Endothelial cell of umbilical vein (primary cell): ENCODE data around the gene CCDC150. TPM values are rescaled to one million over a fixed set of nuclear protein-coding genes. Genes with fewer than 3 reads are reported as not detected.

Source experiments
- BruUV-seq: library from RNA; stranded (reverse); fragments of 400-500 nt; replicated peaks from 2 replicates; lab custom pipeline; 2021; lab: Mats Ljungman, UMichigan
- CTCF ChIA-PET: fragments of 300-600, 350-600 bp; sonication (Branson Sonifier 250); formaldehyde crosslinking; loops from one replicate; lab custom pipeline; 2021; ENCODE audit warnings: antibody characterized with exemption, inconsistent platforms; lab: Charles Lee
- POLR2A ChIA-PET: fragments of 300-600, 350-600 bp; sonication (Branson Sonifier 250); formaldehyde crosslinking; loops from one replicate; lab custom pipeline; 2021; ENCODE audit warnings: antibody characterized with exemption, inconsistent platforms; lab: Charles Lee
- DNase-seq: peaks from one replicate; pipeline ENCODE4 v3.0.0-alpha.2; 2011; ENCODE audit warnings: low read depth, low spot score
- FAIRE-seq: peaks from 2 replicates; lab custom pipeline; 2011; peaks lifted over from hg19 to GRCh38; lab: Jason Lieb, UNC
- H2AFZ ChIP-seq: 2 replicates; pipeline ENCODE4 v1.6.0; 2012; ENCODE audit warnings: low read depth, low read length, control low read depth, inconsistent platforms
- H3K27ac ChIP-seq: 2 replicates; pipeline ENCODE4 v1.5.1; 2011; ENCODE audit warnings: low read depth, mild to moderate bottlenecking, control low read depth, low read length, moderate library complexity; ENCODE audit not compliant: insufficient read depth
- H3K27me3 ChIP-seq, 2 experiments: 2 replicates each; pipeline versions ENCODE4 v1.6.0 to v1.6.1; 2011; ENCODE audit warnings: low read length in 2 of 2, mixed read lengths in 1 of 2; ENCODE audit not compliant: control insufficient read depth in 2 of 2, insufficient read depth in 2 of 2
- H3K36me3 ChIP-seq, 2 experiments: 2 replicates in 1 of 2; 3 replicates in 1 of 2; pipeline ENCODE4 v1.5.1; 2011; ENCODE audit warnings: low read length in 2 of 2, mild to moderate bottlenecking in 1 of 2, moderate library complexity in 1 of 2; ENCODE audit not compliant: control insufficient read depth in 2 of 2, insufficient read depth in 2 of 2; ENCODE audit errors: extremely low read depth in 1 of 2
- H3K4me1 ChIP-seq: 3 replicates; pipeline ENCODE4 v1.5.1; 2011; ENCODE audit warnings: mild to moderate bottlenecking, low read length; ENCODE audit not compliant: control insufficient read depth, insufficient read depth; ENCODE audit errors: extremely low read depth
- H3K4me2 ChIP-seq: 2 replicates; pipeline ENCODE4 v1.6.1; 2011; ENCODE audit warnings: low read length, control low read depth, mixed read lengths; ENCODE audit not compliant: insufficient read depth
- H3K4me3 ChIP-seq, 3 experiments: fragments of 200-600 bp in 1 of 3; sonication (generic), shearing (Covaris generic) in 1 of 3; replicated peaks in 1 of 3; 2 replicates each; pipeline ENCODE4 v1.5.1; 2011 to 2016; ENCODE audit warnings: control low read depth in 3 of 3, low read length in 3 of 3, mild to moderate bottlenecking in 2 of 3, inconsistent platforms in 1 of 3, low read depth in 1 of 3, moderate library complexity in 1 of 3; ENCODE audit not compliant: insufficient read depth in 1 of 3
- H3K79me2 ChIP-seq: 2 replicates; pipeline ENCODE4 v1.6.0; 2012; ENCODE audit warnings: low read length, inconsistent platforms; ENCODE audit not compliant: control insufficient read depth, insufficient read depth
- H3K9ac ChIP-seq: replicated peaks from 2 replicates; pipeline ENCODE3; 2011; ENCODE audit warnings: low read length, control low read depth; ENCODE audit not compliant: insufficient read depth; ENCODE audit errors: extremely low read depth
- H3K9me1 ChIP-seq: replicated peaks from 3 replicates; pipeline ENCODE4 v1.6.0; 2011; ENCODE audit warnings: mild to moderate bottlenecking, low read length; ENCODE audit not compliant: control insufficient read depth, insufficient read depth; ENCODE audit errors: extremely low read depth
- H3K9me3 ChIP-seq: replicated peaks from 2 replicates; pipeline ENCODE4 v1.5.1; 2012; ENCODE audit warnings: low read length, inconsistent platforms; ENCODE audit not compliant: control insufficient read depth, insufficient read depth
- H4K20me1 ChIP-seq: replicated peaks from 2 replicates; pipeline ENCODE3; 2011; ENCODE audit warnings: mild to moderate bottlenecking, low read length; ENCODE audit not compliant: control insufficient read depth, insufficient read depth; ENCODE audit errors: extremely low read depth
- EZH2 ChIP-seq: IDR thresholded peaks from 2 replicates; pipeline ENCODE4 v1.6.1; 2012; ENCODE audit warnings: borderline replicate concordance, low read depth, mild to moderate bottlenecking, moderate library complexity, low read length, inconsistent platforms; ENCODE audit not compliant: severe bottlenecking
- FOS ChIP-seq: IDR thresholded peaks from 2 replicates; pipeline ENCODE4 v1.6.1; 2011; ENCODE audit warnings: mild to moderate bottlenecking, low read length, moderate library complexity, borderline replicate concordance; ENCODE audit not compliant: insufficient read depth
- GATA2 ChIP-seq: IDR thresholded peaks from 2 replicates; pipeline ENCODE4 v1.7.0; 2011; ENCODE audit warnings: low read depth, mild to moderate bottlenecking, moderate library complexity, mixed read lengths, low read length; ENCODE audit not compliant: insufficient read length, insufficient read depth
- JUN ChIP-seq: IDR thresholded peaks from 2 replicates; pipeline ENCODE4 v1.6.1; 2011; ENCODE audit warnings: borderline replicate concordance, low read depth; ENCODE audit not compliant: insufficient read length, insufficient read depth
- MYC ChIP-seq: IDR thresholded peaks from one replicate; pipeline ENCODE4 v1.6.1; 2011; ENCODE audit warnings: mild to moderate bottlenecking, low read depth, low read length
- POLR2A ChIP-seq: IDR thresholded peaks from 2 replicates; pipeline ENCODE4 v1.6.1; 2012; ENCODE audit warnings: low read depth, mild to moderate bottlenecking, control low read depth, low read length
- POLR2AphosphoS5 ChIP-seq: IDR thresholded peaks from 2 replicates; pipeline ENCODE4 v1.6.1; 2012; ENCODE audit warnings: low read depth, mild to moderate bottlenecking, control low read depth, low read length, moderate library complexity; ENCODE audit not compliant: insufficient read depth
- dilution Hi-C: fragments of 300-500 bp; cut with MboI; formaldehyde crosslinking; loops from one replicate; pipeline ENCODE4 v1.15.0; 2019; ENCODE audit warnings: low sequenced_read_pairs; ENCODE audit not compliant: extremely low pct_ligation_motif_present
- intact Hi-C: fragments of 100-400 bp; cut with micrococcal nuclease; formaldehyde crosslinking; loops from one replicate; pipeline ENCODE4 v1.10.0; 2022
- polyA plus RNA-seq, 4 experiments: library from polyadenylated mRNA; depleted of rRNA in 3 of 4; stranded (reverse) in 3 of 4; unstranded in 1 of 4; fragments of >200 nt; gene quantifications; 2 replicates each; pipeline versions ENCODE4 v1.2.1 to v1.2.3, GENCODE V29; 2011 to 2012; ENCODE audit warnings: missing spikeins in 1 of 4
- total RNA-seq: library from RNA; stranded (reverse); gene quantifications from 2 replicates; pipeline ENCODE4 v1.2.3, GENCODE V29; 2021
- TF ChIP-seq, protein P1 (sequence below), 2 donors: IDR thresholded peaks; 1 replicate in 1 of 2; 2 replicates in 1 of 2; pipeline ENCODE4 v1.5.1; 2011; ENCODE audit warnings: low read length in 2 of 2, mild to moderate bottlenecking in 2 of 2, moderate library complexity in 2 of 2, control low read depth in 1 of 2, inconsistent platforms in 1 of 2, low read depth in 1 of 2; ENCODE audit not compliant: insufficient read depth in 1 of 2; ENCODE audit errors: extremely low read depth in 1 of 2
- TF ChIP-seq, protein P2 (sequence below): IDR thresholded peaks from 2 replicates; pipeline ENCODE4 v1.6.1; 2011; ENCODE audit not compliant: insufficient read depth, insufficient read length

Gene CCDC150
- total and polyA plus RNA-seq, 2 donors (not counting 3 experiments of a cell fraction or from before 2014, with no cell fraction given): 1.7 to 19.9 TPM

DNA sequence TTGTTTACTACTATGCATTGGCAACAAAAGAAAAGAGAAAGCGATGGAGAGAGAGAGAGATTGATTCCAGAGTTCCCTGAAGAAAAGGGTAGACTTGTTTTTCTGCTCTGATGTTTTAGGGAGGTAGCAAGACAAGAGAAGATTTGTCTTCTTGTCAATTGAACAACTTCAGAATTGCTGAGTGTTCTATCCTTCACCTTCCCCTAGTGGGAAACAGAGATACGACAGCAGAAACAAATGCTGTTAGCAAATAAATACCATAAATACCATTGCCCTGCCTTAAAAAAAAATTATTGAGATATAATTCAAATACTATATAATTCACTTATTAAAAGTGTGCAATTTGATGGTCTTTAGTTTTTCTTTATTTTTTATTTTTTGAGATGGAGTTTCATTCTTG, 26.2 kb upstream of the CCDC150 start:
- DNase-seq (no peak), FAIRE-seq (no peak)
- Histone ChIP-seq H3K36me3 (no peaks in the 10 kb centered on the region), H3K4me3 (no peak overlapping the region), H3K4me1 (peaks cover 4% of the 10 kb centered on the region), H3K9me1 (no peaks in the 10 kb centered on the region), H3K4me2 (no peak overlapping the region), H4K20me1 (no peaks in the 10 kb centered on the region), H3K27me3 (peaks cover 6% of the 10 kb centered on the region in 2 experiments), H3K9me3 (no peaks in the 10 kb centered on the region), H3K79me2 (no peaks in the 10 kb centered on the region), H2AFZ (no peak overlapping the region), H3K9ac (no peak overlapping the region), H3K27ac (no peak overlapping the region)
- ChIA-PET CTCF (no interaction called here), POLR2A (no interaction called here)
- no peak for TF ChIP-seq MYC
- no peak for TF ChIP-seq POLR2A
- TF ChIP-seq JUN: no peak
- TF ChIP-seq, protein P1, sequence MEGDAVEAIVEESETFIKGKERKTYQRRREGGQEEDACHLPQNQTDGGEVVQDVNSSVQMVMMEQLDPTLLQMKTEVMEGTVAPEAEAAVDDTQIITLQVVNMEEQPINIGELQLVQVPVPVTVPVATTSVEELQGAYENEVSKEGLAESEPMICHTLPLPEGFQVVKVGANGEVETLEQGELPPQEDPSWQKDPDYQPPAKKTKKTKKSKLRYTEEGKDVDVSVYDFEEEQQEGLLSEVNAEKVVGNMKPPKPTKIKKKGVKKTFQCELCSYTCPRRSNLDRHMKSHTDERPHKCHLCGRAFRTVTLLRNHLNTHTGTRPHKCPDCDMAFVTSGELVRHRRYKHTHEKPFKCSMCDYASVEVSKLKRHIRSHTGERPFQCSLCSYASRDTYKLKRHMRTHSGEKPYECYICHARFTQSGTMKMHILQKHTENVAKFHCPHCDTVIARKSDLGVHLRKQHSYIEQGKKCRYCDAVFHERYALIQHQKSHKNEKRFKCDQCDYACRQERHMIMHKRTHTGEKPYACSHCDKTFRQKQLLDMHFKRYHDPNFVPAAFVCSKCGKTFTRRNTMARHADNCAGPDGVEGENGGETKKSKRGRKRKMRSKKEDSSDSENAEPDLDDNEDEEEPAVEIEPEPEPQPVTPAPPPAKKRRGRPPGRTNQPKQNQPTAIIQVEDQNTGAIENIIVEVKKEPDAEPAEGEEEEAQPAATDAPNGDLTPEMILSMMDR (IDR thresholded peaks at IDR 0.05; ENCODE audit: extremely low read depth in 1 of 2, insufficient read depth in 1 of 2, low read depth in 1 of 2, low read length in 2 of 2): no peak
- no peak for TF ChIP-seq GATA2
- TF ChIP-seq, protein P2, sequence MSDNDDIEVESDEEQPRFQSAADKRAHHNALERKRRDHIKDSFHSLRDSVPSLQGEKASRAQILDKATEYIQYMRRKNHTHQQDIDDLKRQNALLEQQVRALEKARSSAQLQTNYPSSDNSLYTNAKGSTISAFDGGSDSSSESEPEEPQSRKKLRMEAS: no peak
- no peak for TF ChIP-seq EZH2
- no peak for TF ChIP-seq POLR2AphosphoS5
- no peak for TF ChIP-seq FOS
- intact Hi-C loops (no loop called here), dilution Hi-C loops (no loop called here)
- no TSS peak for BruUV-seq
